Measurements from ENCODE around the gene PLAAT4.

- TF ChIP-seq, protein P1, sequence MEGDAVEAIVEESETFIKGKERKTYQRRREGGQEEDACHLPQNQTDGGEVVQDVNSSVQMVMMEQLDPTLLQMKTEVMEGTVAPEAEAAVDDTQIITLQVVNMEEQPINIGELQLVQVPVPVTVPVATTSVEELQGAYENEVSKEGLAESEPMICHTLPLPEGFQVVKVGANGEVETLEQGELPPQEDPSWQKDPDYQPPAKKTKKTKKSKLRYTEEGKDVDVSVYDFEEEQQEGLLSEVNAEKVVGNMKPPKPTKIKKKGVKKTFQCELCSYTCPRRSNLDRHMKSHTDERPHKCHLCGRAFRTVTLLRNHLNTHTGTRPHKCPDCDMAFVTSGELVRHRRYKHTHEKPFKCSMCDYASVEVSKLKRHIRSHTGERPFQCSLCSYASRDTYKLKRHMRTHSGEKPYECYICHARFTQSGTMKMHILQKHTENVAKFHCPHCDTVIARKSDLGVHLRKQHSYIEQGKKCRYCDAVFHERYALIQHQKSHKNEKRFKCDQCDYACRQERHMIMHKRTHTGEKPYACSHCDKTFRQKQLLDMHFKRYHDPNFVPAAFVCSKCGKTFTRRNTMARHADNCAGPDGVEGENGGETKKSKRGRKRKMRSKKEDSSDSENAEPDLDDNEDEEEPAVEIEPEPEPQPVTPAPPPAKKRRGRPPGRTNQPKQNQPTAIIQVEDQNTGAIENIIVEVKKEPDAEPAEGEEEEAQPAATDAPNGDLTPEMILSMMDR (IDR thresholded peaks at IDR 0.05; ENCODE audit: insufficient read depth, low read length): no peak
- TF ChIP-seq POLR2AphosphoS5 (IDR thresholded peaks at IDR 0.05; ENCODE audit: low read depth) (no peak), GABPA (IDR thresholded peaks at IDR 0.05; ENCODE audit: low read depth) (no peak)
These were observed 18.2 kb downstream of the PLAAT4 start for GRCh38 chr11:63554877-63555223.

Data from HL-60 (cell line).